ENCODE data around the gene DST. TPM values are rescaled to one million over a fixed set of nuclear protein-coding genes. Genes with fewer than 3 reads are reported as not detected.

DST gene
- polyA plus RNA-seq, 3 donors = 1.1 to 7.4 (median 3.2) TPM

DNA sequence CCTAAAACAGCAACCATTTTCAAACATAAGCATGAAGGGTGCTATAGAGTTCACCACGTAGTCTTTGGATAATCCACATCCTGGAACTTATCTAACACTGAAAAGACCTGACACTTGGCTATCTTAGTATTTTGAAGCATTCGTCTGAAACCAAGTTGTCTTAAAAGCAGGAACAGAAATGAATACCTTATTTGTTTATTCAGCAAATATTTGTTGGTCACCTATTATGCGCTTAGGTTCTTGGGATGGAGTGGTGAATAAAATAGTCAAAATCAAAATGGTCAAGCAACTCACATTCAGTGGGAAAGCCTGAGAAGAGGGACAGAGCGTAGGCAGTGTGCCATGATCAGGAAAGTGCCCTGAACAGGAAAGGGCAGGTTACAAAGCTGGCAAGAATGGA lies 206.9 kb downstream of the DST start:
- H3K9ac ChIP-seq (ENCODE audit: insufficient read depth, low read length, poor library complexity, severe bottlenecking) = no peak overlapping the region
- no peaks in the 10 kb centered on the region for H3K36me3 Mint-ChIP-seq
- H3K4me2 ChIP-seq (replicated peaks; ENCODE audit: extremely low read depth, low read length, poor library complexity, severe bottlenecking) = no peak overlapping the region
- peaks cover 0 to 10% (median 0%) of the 10 kb centered on the region in 3 donors for H3K27me3 Mint-ChIP-seq (ENCODE audit: low read depth in 3 of 3)
- WGBS (ENCODE audit: insufficient coverage) = 94% methylated on average over 2 of the region's 4 CpGs
- intact Hi-C loops (cut with micrococcal nuclease) = no loop called here
- H3K4me1 Mint-ChIP-seq = no peaks in the 10 kb centered on the region
- no peak for DNase-seq
- no peak overlapping the region for H3K4me3 ChIP-seq (replicated peaks in 1 of 3; ENCODE audit: low read depth in 2 of 3, low read length in 3 of 3)
- no peak overlapping the region for H3K27ac Mint-ChIP-seq
- H2AFZ ChIP-seq (ENCODE audit: insufficient read depth, low read depth, low read length, poor library complexity, severe bottlenecking) = no peak overlapping the region
- H4K20me1 ChIP-seq (ENCODE audit: insufficient read depth, low read length) = no peaks in the 10 kb centered on the region
- H3K9me3 Mint-ChIP-seq = peaks cover 22 to 38% (median 32%) of the 10 kb centered on the region in 7 donors
- no peaks in the 10 kb centered on the region for H3K36me3 ChIP-seq (replicated peaks in 1 of 2; ENCODE audit: control insufficient read depth in 1 of 2, insufficient read depth in 2 of 2, low read length in 2 of 2)
- TF ChIP-seq, protein P1, sequence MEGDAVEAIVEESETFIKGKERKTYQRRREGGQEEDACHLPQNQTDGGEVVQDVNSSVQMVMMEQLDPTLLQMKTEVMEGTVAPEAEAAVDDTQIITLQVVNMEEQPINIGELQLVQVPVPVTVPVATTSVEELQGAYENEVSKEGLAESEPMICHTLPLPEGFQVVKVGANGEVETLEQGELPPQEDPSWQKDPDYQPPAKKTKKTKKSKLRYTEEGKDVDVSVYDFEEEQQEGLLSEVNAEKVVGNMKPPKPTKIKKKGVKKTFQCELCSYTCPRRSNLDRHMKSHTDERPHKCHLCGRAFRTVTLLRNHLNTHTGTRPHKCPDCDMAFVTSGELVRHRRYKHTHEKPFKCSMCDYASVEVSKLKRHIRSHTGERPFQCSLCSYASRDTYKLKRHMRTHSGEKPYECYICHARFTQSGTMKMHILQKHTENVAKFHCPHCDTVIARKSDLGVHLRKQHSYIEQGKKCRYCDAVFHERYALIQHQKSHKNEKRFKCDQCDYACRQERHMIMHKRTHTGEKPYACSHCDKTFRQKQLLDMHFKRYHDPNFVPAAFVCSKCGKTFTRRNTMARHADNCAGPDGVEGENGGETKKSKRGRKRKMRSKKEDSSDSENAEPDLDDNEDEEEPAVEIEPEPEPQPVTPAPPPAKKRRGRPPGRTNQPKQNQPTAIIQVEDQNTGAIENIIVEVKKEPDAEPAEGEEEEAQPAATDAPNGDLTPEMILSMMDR (IDR thresholded peaks at IDR 0.05) = no peak
- H3K27ac ChIP-seq (ENCODE audit: low read depth in 1 of 2, low read length in 2 of 2) = no peak overlapping the region
- no peaks in the 10 kb centered on the region for H3K79me2 ChIP-seq (ENCODE audit: insufficient read depth, low read length)
- peaks cover 19 to 34% of the 10 kb centered on the region in 2 donors for H3K9me3 ChIP-seq (replicated peaks in 1 of 2; ENCODE audit: control insufficient read depth in 1 of 2, insufficient read depth in 1 of 2, low read length in 2 of 2)
- H3K4me1 ChIP-seq (ENCODE audit: control insufficient read depth in 1 of 2, insufficient read depth in 2 of 2, low read length in 2 of 2) = no peaks in the 10 kb centered on the region
- H3K27me3 ChIP-seq (ENCODE audit: control insufficient read depth in 2 of 2, insufficient read depth in 2 of 2, low read length in 2 of 2) = no peaks in the 10 kb centered on the region
- no peak overlapping the region for H3K4me3 Mint-ChIP-seq

DNA sequence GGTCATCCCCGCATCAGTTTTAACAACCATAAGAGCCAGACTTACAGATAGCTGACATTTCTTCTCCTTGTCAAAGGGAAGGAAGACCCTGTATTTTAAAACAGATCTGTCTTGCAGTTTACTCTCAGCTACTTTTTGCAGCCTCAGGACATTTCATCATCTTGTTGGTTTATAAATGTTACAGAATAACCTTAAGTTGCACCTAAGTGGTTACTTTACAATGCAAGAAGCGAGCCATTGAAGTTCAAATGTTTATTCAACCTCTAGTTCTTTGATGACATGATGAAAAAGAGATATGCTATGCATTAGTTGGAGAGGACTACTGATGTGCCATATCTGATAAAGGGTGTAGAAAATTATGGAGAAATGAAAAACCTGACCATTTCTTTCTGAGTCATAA lies 207.4 kb downstream of the DST start:
- H3K27me3 Mint-ChIP-seq (ENCODE audit: low read depth in 3 of 3) = peaks cover 0 to 14% (median 0%) of the 10 kb centered on the region in 3 donors
- Histone ChIP-seq H3K27ac (ENCODE audit: low read depth in 1 of 2, low read length in 2 of 2) (no peak overlapping the region), H3K4me3 (replicated peaks in 1 of 3; ENCODE audit: low read depth in 2 of 3, low read length in 3 of 3) (no peak overlapping the region), H3K36me3 (replicated peaks in 1 of 2; ENCODE audit: control insufficient read depth in 1 of 2, insufficient read depth in 2 of 2, low read length in 2 of 2) (no peaks in the 10 kb centered on the region), H3K9ac (ENCODE audit: insufficient read depth, low read length, poor library complexity, severe bottlenecking) (no peak overlapping the region), H2AFZ (ENCODE audit: insufficient read depth, low read depth, low read length, poor library complexity, severe bottlenecking) (no peak overlapping the region), H3K27me3 (ENCODE audit: control insufficient read depth in 2 of 2, insufficient read depth in 2 of 2, low read length in 2 of 2) (no peaks in the 10 kb centered on the region), H4K20me1 (ENCODE audit: insufficient read depth, low read length) (no peaks in the 10 kb centered on the region), H3K4me2 (replicated peaks; ENCODE audit: extremely low read depth, low read length, poor library complexity, severe bottlenecking) (no peak overlapping the region), H3K79me2 (ENCODE audit: insufficient read depth, low read length) (no peaks in the 10 kb centered on the region), H3K9me3 (replicated peaks in 1 of 2; ENCODE audit: control insufficient read depth in 1 of 2, insufficient read depth in 1 of 2, low read length in 2 of 2) (peaks cover 19 to 35% of the 10 kb centered on the region in 2 donors), H3K4me1 (ENCODE audit: control insufficient read depth in 1 of 2, insufficient read depth in 2 of 2, low read length in 2 of 2) (no peaks in the 10 kb centered on the region)
- WGBS (ENCODE audit: insufficient coverage) = no CpG with 5 or more reads among the region's 2 CpGs
- H3K9me3 Mint-ChIP-seq = peaks cover 22 to 39% (median 34%) of the 10 kb centered on the region in 7 donors
- H3K4me3 Mint-ChIP-seq = no peak overlapping the region
- TF ChIP-seq, protein P1 (IDR thresholded peaks at IDR 0.05) = no peak
- no peak overlapping the region for H3K27ac Mint-ChIP-seq
- DNase-seq = no peak
- intact Hi-C loops (cut with micrococcal nuclease) = no loop called here
- no peaks in the 10 kb centered on the region for H3K4me1 Mint-ChIP-seq
- H3K36me3 Mint-ChIP-seq = no peaks in the 10 kb centered on the region

All from CD14-positive monocyte (primary cell).